Tibial artery (tissue), 4 donors: ENCODE data around the gene PLEKHF1.
"Not testable (repeated sequence)": the region's sequence is repeated elsewhere in the genome, so short reads cannot be mapped to it uniquely, and the experiment has no call there.

ENCODE experiments used
- DNase-seq, 2 donors: peaks; one replicate each; pipeline ENCODE4 v3.0.0-alpha.2; 2019
- H3K27ac ChIP-seq, 2 donors: fragments of 200-600 bp; sonication (generic) in 1 of 2; 1 replicate in 1 of 2; 2 replicates in 1 of 2; pipeline ENCODE4 v1.5.1; 2018 to 2019; ENCODE audit warnings: mild to moderate bottlenecking in 1 of 2
- H3K27me3 ChIP-seq, 2 donors: fragments of 200-600 bp; sonication (generic) in 1 of 2; one replicate each; pipeline versions ENCODE4 v1.5.1 to v1.6.0; 2016 to 2019
- H3K36me3 ChIP-seq, 3 donors: fragments of 200-600 bp; sonication (generic) in 2 of 3; one replicate each; pipeline ENCODE4 v1.5.1; 2016 to 2019; ENCODE audit warnings: mild to moderate bottlenecking in 2 of 3
- H3K4me1 ChIP-seq, 4 donors: fragments of 200-600 bp; sonication (generic) in 2 of 4; 1 replicate in 3 of 4; 2 replicates in 1 of 4; pipeline ENCODE4 v1.5.1; 2016 to 2019
- H3K4me3 ChIP-seq, 2 donors: fragments of 200-600 bp; sonication (generic) in 1 of 2; 1 replicate in 1 of 2; 2 replicates in 1 of 2; pipeline ENCODE4 v1.5.1; 2018 to 2019; ENCODE audit warnings: mild to moderate bottlenecking in 2 of 2
- H3K9me3 ChIP-seq, 3 donors: fragments of 200-600 bp; sonication (generic) in 1 of 3; one replicate each; pipeline ENCODE4 v1.5.1; 2016 to 2019
- CTCF ChIP-seq, 2 experiments: fragments of 200-600 bp in 1 of 2; fragments of 450-650 bp in 1 of 2; IDR thresholded peaks; one replicate each; pipeline ENCODE4 v1.5.1; 2017 to 2019; ENCODE audit warnings: antibody characterized with exemption in 2 of 2, mild to moderate bottlenecking in 1 of 2, moderate library complexity in 1 of 2
- intact Hi-C: fragments of 100-400 bp; cut with DNase I; formaldehyde crosslinking; loops from one replicate; pipeline ENCODE4 v1.15.0; 2023; ENCODE audit warnings: low total_unique reads

PLEKHF1 gene

GRCh38 chr19:29666578-29667386 lies 1.5 kb downstream of the PLEKHF1 start:
- H3K36me3 ChIP-seq, result no peaks in the 10 kb centered on the region
- peak overlapping the region; percentile 93 for H3K27ac ChIP-seq
- DNase-seq, result peak; percentile 75 to 87
- H3K4me3 ChIP-seq, result peak overlapping the region; percentile 90 to 91
- H3K27me3 ChIP-seq, result no peaks in the 10 kb centered on the region
- H3K4me1 ChIP-seq, result peaks cover 0 to 81% (median 68%) of the 10 kb centered on the region in 4 donors
- no peaks in the 10 kb centered on the region for H3K9me3 ChIP-seq
- intact Hi-C loops, result no loop called here
- TF ChIP-seq CTCF (IDR thresholded peaks at IDR 0.05), result no peak

GRCh38 chr19:29667387-29667783 lies 2.1 kb downstream of the PLEKHF1 start:
- no peak for TF ChIP-seq CTCF (IDR thresholded peaks at IDR 0.05)
- Histone ChIP-seq H3K27ac (peak overlapping the region; percentile 93), H3K27me3 (no peaks in the 10 kb centered on the region), H3K4me1 (peaks cover 0 to 81% (median 68%) of the 10 kb centered on the region in 4 donors), H3K9me3 (no peaks in the 10 kb centered on the region), H3K36me3 (no peaks in the 10 kb centered on the region), H3K4me3 (peak overlapping the region; percentile 90 to 91)
- intact Hi-C loops, result no loop called here
- peak in 1 of 2 donors; percentile 66 for DNase-seq

- H3K4me1 ChIP-seq, result peaks cover 0 to 81% (median 66%) of the 10 kb centered on the region in 4 donors
- H3K9me3 ChIP-seq, result no peaks in the 10 kb centered on the region
- no peak for TF ChIP-seq CTCF (IDR thresholded peaks at IDR 0.05)
- peak in 1 of 2 donors; percentile 61 for DNase-seq
- H3K4me3 ChIP-seq, result no peak overlapping the region
- H3K27ac ChIP-seq, result peak overlapping the region; percentile 93
- no peaks in the 10 kb centered on the region for H3K27me3 ChIP-seq
- no peaks in the 10 kb centered on the region for H3K36me3 ChIP-seq
- intact Hi-C loops, result no loop called here
These were observed 2.7 kb downstream of the PLEKHF1 start for GRCh38 chr19:29667901-29668341.

GRCh38 chr19:29668746-29669609 lies 3.7 kb downstream of the PLEKHF1 start:
- peak overlapping the region in 1 of 2 donors; percentile 93 for H3K27ac ChIP-seq
- intact Hi-C loops, result no loop called here
- no peak for TF ChIP-seq CTCF (IDR thresholded peaks at IDR 0.05)

GRCh38 chr19:29670255-29670654 lies 5.0 kb downstream of the PLEKHF1 start:
- peaks cover 0 to 62% (median 46%) of the 10 kb centered on the region in 4 donors for H3K4me1 ChIP-seq
- DNase-seq, result peak in 1 of 2 donors; percentile 25
- H3K27me3 ChIP-seq, result no peaks in the 10 kb centered on the region
- H3K9me3 ChIP-seq, result no peaks in the 10 kb centered on the region
- intact Hi-C loops, result no loop called here
- no peak overlapping the region for H3K27ac ChIP-seq
- H3K36me3 ChIP-seq, result peaks cover 16 to 18% (median 17%) of the 10 kb centered on the region in 3 donors
- TF ChIP-seq CTCF (IDR thresholded peaks at IDR 0.05), result no peak
- H3K4me3 ChIP-seq, result no peak overlapping the region

More at GRCh38 chr19:29668746-29669609, 3.7 kb downstream of the PLEKHF1 start:
- Histone ChIP-seq H3K4me1 (peaks cover 0 to 74% (median 57%) of the 10 kb centered on the region in 4 donors), H3K4me3 (no peak overlapping the region), H3K27me3 (no peaks in the 10 kb centered on the region), H3K36me3 (peaks cover 3 to 5% (median 4%) of the 10 kb centered on the region in 3 donors), H3K9me3 (no peaks in the 10 kb centered on the region)
- peak in 1 of 2 donors; percentile 65 for DNase-seq

- H3K36me3 ChIP-seq, result peaks cover 22 to 25% (median 24%) of the 10 kb centered on the region in 3 donors
- H3K27me3 ChIP-seq, intact Hi-C loops, H3K9me3 ChIP-seq, H3K4me3 ChIP-seq: not testable (repeated sequence)
- peaks cover 0 to 66% (median 46%) of the 10 kb centered on the region in 4 donors for H3K4me1 ChIP-seq
- H3K27ac ChIP-seq, result peak overlapping the region in 1 of 2 donors; percentile 7
- DNase-seq, result peak in 1 of 2 donors; percentile 28
These were observed 5.7 kb downstream of the PLEKHF1 start for GRCh38 chr19:29671026-29671392.
